Prostate gland (tissue), 2 donors: ENCODE data around the gene CSKMT.

Source experiments
- POLR2A ChIP-seq: fragments of 450-650 bp; IDR thresholded peaks from one replicate; pipeline ENCODE4 v1.6.1; 2016; ENCODE audit warnings: antibody characterized with exemption, mild to moderate bottlenecking
- POLR2AphosphoS5 ChIP-seq: sonication (generic); formaldehyde crosslinking; IDR thresholded peaks from one replicate; pipeline ENCODE4 v1.6.1; 2017; ENCODE audit warnings: antibody characterized with exemption
- TF ChIP-seq, protein P1 (sequence below), 4 experiments: fragments of 200-600 bp in 2 of 4; fragments of 450-650 bp in 2 of 4; sonication (generic) in 2 of 4; IDR thresholded peaks; 1 replicate in 3 of 4; 2 replicates in 1 of 4; pipeline ENCODE4 v1.5.1; 2016 to 2019; ENCODE audit warnings: antibody characterized with exemption in 4 of 4, mild to moderate bottlenecking in 2 of 4, moderate library complexity in 2 of 4

DNA sequence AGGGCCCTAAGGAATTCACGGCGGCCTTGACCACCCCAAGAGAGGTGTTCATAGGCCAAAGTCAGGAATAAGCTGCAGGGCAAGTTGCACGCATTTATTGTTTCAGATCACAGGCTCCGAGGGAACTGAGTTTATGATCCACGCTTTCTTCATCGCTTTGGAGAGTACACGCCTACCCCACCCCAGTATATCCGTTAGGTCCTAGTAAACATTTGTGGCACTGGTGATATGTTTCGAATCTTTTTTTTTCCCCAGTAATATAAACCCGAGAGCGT, 19.5 kb upstream of the CSKMT start:
- TF ChIP-seq, protein P1, sequence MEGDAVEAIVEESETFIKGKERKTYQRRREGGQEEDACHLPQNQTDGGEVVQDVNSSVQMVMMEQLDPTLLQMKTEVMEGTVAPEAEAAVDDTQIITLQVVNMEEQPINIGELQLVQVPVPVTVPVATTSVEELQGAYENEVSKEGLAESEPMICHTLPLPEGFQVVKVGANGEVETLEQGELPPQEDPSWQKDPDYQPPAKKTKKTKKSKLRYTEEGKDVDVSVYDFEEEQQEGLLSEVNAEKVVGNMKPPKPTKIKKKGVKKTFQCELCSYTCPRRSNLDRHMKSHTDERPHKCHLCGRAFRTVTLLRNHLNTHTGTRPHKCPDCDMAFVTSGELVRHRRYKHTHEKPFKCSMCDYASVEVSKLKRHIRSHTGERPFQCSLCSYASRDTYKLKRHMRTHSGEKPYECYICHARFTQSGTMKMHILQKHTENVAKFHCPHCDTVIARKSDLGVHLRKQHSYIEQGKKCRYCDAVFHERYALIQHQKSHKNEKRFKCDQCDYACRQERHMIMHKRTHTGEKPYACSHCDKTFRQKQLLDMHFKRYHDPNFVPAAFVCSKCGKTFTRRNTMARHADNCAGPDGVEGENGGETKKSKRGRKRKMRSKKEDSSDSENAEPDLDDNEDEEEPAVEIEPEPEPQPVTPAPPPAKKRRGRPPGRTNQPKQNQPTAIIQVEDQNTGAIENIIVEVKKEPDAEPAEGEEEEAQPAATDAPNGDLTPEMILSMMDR (IDR thresholded peaks at IDR 0.05): no peak
- TF ChIP-seq POLR2A: no peak
- TF ChIP-seq POLR2AphosphoS5: no peak
